Activated T-cell treated with anti-CD3 and anti-CD28 coated beads for 1 hour (primary cell): ENCODE measurements around the gene TIGIT.

ENCODE experiments used
- DNase-seq: peaks from one replicate; pipeline ENCODE4 v3.0.0-alpha.2; 2020; ENCODE audit warnings: low read depth

The TIGIT gene

GRCh38 chr3:114310695-114311094 is 16.9 kb downstream of the TIGIT start:
- DNase-seq = no peak

GRCh38 chr3:114313426-114313825 is 19.6 kb downstream of the TIGIT start:
- DNase-seq = no peak

GRCh38 chr3:114314282-114314681 is 20.5 kb downstream of the TIGIT start:
- DNase-seq = no peak

GRCh38 chr3:114318295-114318694 is 24.5 kb downstream of the TIGIT start:
- no peak for DNase-seq

GRCh38 chr3:114319453-114319852 is 25.6 kb downstream of the TIGIT start:
- DNase-seq = no peak

GRCh38 chr3:114320246-114320645 is 26.4 kb downstream of the TIGIT start:
- DNase-seq = no peak

GRCh38 chr3:114323546-114324254 is 29.9 kb downstream of the TIGIT start:
- no peak for DNase-seq

- no peak for DNase-seq
Observed at GRCh38 chr3:114327665-114328064, 33.8 kb downstream of the TIGIT start.

- no peak for DNase-seq
Observed at GRCh38 chr3:114328345-114328744, 34.5 kb downstream of the TIGIT start.

GRCh38 chr3:114329823-114330222 is 36.0 kb downstream of the TIGIT start:
- no peak for DNase-seq

GRCh38 chr3:114331007-114331406 is 37.2 kb downstream of the TIGIT start:
- DNase-seq = no peak

GRCh38 chr3:114331710-114332109 is 37.9 kb downstream of the TIGIT start:
- no peak for DNase-seq

GRCh38 chr3:114332342-114333179 is 38.7 kb downstream of the TIGIT start:
- no peak for DNase-seq

- no peak for DNase-seq
Observed at GRCh38 chr3:114333180-114333922, 39.5 kb downstream of the TIGIT start.

- no peak for DNase-seq
Observed at GRCh38 chr3:114333923-114334240, 40.1 kb downstream of the TIGIT start.

GRCh38 chr3:114336122-114336697 is 42.4 kb downstream of the TIGIT start:
- no peak for DNase-seq

- DNase-seq = no peak
Observed at GRCh38 chr3:114336857-114337256, 43.0 kb downstream of the TIGIT start.

GRCh38 chr3:114338651-114339357 is 45.0 kb downstream of the TIGIT start:
- no peak for DNase-seq

GRCh38 chr3:114344492-114344891 is 50.7 kb downstream of the TIGIT start:
- DNase-seq = no peak

GRCh38 chr3:114350271-114350670 is 56.4 kb downstream of the TIGIT start:
- no peak for DNase-seq

- no peak for DNase-seq
Observed at GRCh38 chr3:114350690-114351089, 56.9 kb downstream of the TIGIT start.
